Muscle of back (tissue), 11 donors: ENCODE measurements around the gene EXO1. TPM values are rescaled to one million over a fixed set of nuclear protein-coding genes. Genes with fewer than 3 reads are reported as not detected.
"Not testable (repeated sequence)": the region's sequence is repeated elsewhere in the genome, so short reads cannot be mapped to it uniquely, and the experiment has no call there.

Experiments
- DNase-seq, 3 donors: peaks; one replicate each; pipeline versions ENCODE4 v3.0.0 to v3.0.0-alpha.2; 2013
- polyA plus RNA-seq, 10 donors: library from polyadenylated mRNA; unstranded; fragments of 120-200 nt; gene quantifications; one replicate each; pipeline ENCODE4 v1.2.1, GENCODE V29; 2013; ENCODE audit not compliant: insufficient read length in 10 of 10

The EXO1 gene
- polyA plus RNA-seq, 10 donors = 5.5 to 11.1 (median 7.8) TPM

- no peak for DNase-seq
Measured at GRCh38 chr1:241836941-241837340, 11.1 kb upstream of the EXO1 start.

- no peak for DNase-seq
Measured at GRCh38 chr1:241837416-241837815, 10.6 kb upstream of the EXO1 start.

GRCh38 chr1:241837901-241838300 lies 10.1 kb upstream of the EXO1 start:
- DNase-seq = no peak

- DNase-seq = no peak
Measured at GRCh38 chr1:241838897-241839296, 9.1 kb upstream of the EXO1 start.

GRCh38 chr1:241839369-241839979 lies 8.5 kb upstream of the EXO1 start:
- no peak for DNase-seq

- no peak for DNase-seq
Measured at GRCh38 chr1:241840164-241840563, 7.8 kb upstream of the EXO1 start.

GRCh38 chr1:241841691-241842090 lies 6.3 kb upstream of the EXO1 start:
- no peak for DNase-seq

DNA sequence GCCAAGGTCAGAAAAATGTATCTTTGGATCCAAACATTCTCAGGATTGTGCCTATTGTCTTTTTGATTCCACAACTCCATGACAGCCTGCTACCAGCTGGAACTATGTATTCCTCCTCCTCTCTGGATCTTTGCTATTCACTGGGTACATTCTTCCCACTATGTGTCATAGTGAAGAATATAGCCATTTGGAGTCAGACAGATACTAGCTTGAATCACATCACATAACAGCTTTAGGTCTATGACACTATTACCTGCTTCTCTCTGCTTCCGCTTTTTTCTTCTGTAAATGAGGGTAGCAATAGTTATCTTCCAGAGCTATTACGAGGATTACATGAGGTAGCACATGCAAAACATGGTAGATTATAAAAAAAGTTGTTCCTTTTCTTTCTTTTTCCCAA lies 5.4 kb upstream of the EXO1 start:
- DNase-seq = no peak

GRCh38 chr1:241844593-241844992 lies 3.4 kb upstream of the EXO1 start:
- no peak for DNase-seq

DNA sequence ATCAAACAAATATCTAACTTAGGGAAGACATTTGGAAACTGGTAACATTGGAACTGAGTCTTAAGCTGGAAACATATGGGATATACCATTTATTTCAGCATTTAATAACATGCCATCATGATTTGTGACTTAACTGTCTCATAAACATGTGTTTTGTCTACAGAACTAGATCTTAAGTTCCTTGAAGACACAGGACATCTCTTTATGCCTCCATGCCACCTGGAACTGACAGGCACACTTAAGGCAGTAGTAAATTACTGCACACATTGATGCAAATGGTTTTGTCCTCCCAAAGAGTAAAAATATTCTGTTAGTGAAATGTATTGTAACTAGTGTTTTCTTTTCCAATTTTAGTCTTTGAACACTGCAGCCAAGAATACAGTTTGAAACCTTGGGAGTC lies 1.6 kb upstream of the EXO1 start:
- DNase-seq = no peak

- DNase-seq = no peak
Measured at GRCh38 chr1:241846862-241847539, 1.0 kb upstream of the EXO1 start.

DNA sequence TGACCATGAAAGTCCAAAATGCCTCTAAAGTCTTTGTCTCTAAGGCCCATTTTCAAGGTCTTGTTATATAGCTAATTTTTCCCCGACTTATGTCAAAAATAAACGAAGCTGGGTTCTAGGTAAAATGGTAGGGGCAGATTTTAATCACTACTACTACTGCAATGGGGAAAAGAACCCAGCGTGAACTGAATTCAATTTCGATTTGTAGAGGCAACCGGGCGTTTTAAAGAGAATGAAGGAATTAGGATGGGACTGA lies 536 bp upstream of the EXO1 start:
- no peak for DNase-seq

GRCh38 chr1:241848686-241849344 lies 811 bp downstream of the EXO1 start:
- DNase-seq = no peak

- no peak for DNase-seq
Measured at GRCh38 chr1:241849345-241849695, 1.3 kb downstream of the EXO1 start.

DNA sequence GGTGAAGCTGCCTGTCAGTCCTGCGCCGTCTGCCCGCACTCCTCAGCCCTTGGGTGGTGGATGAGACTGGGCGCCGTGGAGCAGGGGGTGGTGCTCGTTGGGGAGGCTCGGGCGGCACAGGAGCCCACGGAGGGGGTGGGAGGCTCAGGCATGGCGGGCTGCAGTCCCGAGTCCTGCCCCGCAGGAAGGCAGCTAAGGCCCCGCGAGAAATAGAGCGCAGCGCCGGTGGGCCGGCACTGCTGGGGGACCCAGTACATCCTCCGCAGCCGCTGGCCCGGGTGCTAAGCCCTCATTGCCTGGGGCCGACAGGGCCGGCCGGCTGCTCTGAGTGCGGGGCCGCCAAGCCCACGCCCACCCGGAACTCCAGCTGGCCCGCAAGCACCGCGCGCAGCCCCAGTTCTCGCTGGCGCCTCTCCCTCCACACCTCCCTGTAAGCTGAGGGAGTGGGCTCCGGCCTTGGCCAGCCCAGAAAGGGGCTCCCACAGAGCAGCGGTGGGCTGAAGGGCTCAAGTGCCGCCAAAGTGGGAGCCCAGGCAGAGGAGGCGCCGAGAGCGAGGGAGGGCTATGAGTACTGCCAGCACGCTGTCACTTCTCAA lies 7.6 kb downstream of the EXO1 start:
- not testable (repeated sequence) for DNase-seq

GRCh38 chr1:241857131-241857530 lies 9.1 kb downstream of the EXO1 start:
- DNase-seq = no peak

DNA sequence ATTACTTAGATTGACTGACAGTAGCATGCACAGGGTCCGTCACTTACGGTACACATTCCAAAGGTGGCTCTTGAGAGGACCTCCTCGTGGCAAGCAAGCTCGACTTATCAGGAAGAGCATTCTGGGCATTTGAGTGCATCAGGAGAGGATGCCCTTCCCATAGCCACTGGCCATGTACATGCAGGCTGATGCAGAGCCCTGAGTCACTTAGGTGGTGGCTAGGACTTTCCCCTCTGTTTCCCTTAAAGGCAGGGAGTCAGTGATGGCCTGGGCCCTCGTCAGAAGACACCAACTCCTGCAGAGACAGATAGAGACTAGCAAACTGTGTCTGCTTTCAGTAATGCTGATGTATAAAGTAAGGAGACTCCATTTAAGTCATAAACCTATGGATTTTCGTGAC lies 12.9 kb downstream of the EXO1 start:
- DNase-seq = no peak

DNA sequence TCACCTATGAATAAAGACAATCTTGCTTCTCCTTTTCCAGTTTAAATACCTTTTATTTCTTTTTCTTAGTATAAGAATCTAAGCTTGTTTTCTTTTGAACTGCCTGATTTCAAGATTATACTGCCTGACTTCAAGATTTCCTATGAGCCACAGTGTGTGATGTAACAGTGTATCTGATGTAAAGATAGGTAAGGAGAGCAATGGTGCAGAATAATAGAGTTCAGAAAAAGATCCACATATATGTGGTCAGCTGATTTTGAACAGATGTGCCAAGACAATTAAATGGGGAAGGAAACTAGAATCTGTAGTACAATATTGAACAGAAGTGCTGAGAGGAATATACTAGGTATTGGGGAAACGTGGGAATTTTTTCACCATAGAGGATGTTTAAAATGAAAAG lies 21.0 kb downstream of the EXO1 start:
- DNase-seq = no peak

- no peak for DNase-seq
Measured at GRCh38 chr1:241870336-241870735, 22.3 kb downstream of the EXO1 start.

GRCh38 chr1:241870746-241871430 lies 22.9 kb downstream of the EXO1 start:
- no peak for DNase-seq

- DNase-seq = no peak
Measured at GRCh38 chr1:241881440-241881839, 33.4 kb downstream of the EXO1 start.

DNA sequence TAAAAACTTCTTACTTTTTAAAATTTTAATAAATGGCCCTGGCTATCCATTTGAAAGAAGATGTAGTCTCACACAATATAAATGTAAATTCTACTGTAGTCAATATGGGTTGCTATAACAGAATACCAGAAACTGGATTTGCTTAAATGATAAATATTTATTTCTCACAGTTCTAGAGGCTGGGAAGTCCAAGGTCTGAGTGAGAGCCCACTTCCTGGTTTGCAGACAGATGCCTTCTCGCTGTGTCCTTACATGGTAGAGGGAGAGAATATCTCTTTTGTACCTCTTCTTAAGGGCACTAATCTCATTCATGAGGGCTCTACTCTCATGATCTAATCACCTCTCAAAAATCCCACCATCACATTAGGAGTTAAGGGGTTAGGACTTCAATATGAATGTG lies 35.2 kb downstream of the EXO1 start:
- no peak for DNase-seq

DNA sequence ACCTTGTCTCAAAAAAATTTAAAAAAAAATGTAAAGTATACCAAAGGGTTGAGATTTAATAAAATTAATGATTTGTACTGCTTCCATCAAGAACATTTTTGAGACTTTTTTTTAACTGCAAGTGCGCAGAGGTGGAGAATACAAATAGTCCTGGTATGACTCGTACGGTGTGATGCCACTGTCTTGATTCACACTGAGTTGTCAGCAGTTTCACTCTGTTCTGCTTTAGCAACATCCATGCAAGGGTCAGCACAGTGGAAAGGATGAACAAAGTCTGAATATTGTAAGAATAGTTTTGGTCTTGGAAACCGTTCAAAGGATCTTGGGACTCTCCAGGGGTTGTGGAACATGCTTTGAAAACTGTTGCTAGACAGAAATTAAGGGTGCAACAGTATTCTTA lies 40.2 kb downstream of the EXO1 start:
- no peak for DNase-seq
